NK-92 (cell line): ENCODE results near the gene TACC2.

Experiments
- DNase-seq: peaks from one replicate; lab custom pipeline; 2025; ENCODE audit not compliant: unreplicated experiment; lab: John Stamatoyannopoulos, UW

Gene TACC2

DNA sequence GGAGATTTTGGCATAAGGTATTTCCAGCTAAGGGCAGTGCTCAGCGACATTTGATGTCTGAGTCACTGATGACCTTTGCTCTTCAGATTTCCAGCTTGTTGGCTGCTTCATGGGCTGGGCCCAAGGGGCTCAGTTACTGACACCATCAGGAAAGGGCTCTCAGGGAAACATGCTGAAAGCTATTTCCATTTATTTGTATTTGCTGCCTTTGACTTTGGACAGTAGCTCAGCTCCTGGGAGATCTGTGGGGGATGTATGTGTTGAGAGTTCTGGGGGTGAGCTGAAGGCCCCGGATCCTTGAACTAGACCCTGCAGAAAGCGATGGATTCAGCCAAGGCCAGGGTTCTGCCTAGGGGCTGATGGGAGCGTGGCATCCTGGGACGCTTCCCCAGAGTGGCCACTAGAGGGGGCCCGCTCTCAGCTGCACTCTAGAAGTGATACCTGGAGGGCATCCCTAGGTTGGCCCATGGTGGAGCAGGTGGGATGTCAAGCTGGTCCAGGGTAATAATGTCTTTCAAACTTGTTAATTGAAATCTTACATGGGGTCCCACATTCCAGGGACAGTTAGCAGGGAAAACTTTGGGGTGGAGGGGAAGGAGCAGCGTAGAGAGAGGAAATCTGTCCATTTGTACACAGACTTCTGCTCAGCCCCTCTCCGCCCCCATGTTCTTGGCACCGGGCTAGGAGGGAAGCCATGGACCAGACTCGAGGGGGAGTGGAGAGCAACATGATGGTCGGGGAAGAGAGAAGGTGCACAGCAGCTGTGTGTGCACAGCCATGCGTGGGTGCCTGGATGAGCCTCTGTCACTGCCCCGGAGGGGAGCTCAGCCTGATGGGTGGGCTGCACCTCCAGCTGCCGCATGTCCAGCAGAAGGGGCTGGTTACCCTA is 279.1 kb downstream of the TACC2 start:
- no peak for DNase-seq

- no peak for DNase-seq
Observed at GRCh38 chr10:122269059-122269687, 280.2 kb downstream of the TACC2 start.

- no peak for DNase-seq
Observed at GRCh38 chr10:122271076-122271475, 282.1 kb downstream of the TACC2 start, which contains the start of gene BTBD16. TSS of gene BTBD16 (plus strand) at chr10:122271296. CDS start at chr10:122275082, 3,786 bp downstream.

- DNase-seq = no peak
Observed at GRCh38 chr10:122273966-122274545, 285.1 kb downstream of the TACC2 start.

- no peak for DNase-seq
Observed at GRCh38 chr10:122276611-122277208, 287.7 kb downstream of the TACC2 start.

GRCh38 chr10:122277526-122278136 is 288.7 kb downstream of the TACC2 start:
- no peak for DNase-seq

DNA sequence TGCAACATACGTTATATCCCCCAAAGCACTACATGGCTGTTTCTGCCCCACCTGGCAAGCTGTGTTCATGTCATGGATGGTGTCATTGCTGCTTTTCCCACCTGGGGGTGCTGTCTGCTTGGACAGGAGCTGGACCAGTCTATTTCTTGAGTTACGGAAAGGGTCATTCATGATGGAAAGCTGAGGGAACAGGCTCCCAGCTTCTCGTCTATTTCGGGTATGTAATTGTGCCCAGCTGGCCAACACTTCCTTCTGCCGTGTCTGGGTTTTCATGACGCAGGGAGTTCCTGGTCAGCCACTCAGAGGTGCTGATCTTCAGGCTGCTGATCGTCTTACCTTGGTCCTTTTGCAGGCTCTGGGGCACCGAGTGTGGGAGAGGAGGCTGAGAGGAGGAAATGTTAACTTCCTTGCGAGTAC is 290.8 kb downstream of the TACC2 start:
- no peak for DNase-seq

DNA sequence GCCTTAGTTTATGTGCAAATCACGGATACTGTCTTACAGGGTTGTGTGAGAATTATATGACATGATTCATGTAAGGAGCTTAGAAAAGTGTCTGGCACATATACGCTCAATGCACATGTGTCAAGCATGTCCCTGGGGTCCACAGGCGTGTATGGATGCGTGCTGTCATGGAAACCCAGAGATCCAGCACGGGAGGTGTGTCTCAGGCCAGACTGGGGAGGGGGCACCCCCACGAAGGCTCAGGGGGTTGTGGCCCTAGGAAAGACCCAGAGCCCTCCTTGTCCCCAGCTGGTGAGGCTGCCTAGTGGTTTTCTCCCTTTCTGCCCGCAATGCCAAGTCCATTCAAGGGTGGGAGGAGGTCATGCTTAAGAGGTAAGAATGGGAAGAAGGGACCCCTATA is 291.2 kb downstream of the TACC2 start:
- DNase-seq = no peak

GRCh38 chr10:122281018-122281626 is 292.2 kb downstream of the TACC2 start:
- DNase-seq = no peak

- no peak for DNase-seq
Observed at GRCh38 chr10:122281751-122282150, 292.8 kb downstream of the TACC2 start.

DNA sequence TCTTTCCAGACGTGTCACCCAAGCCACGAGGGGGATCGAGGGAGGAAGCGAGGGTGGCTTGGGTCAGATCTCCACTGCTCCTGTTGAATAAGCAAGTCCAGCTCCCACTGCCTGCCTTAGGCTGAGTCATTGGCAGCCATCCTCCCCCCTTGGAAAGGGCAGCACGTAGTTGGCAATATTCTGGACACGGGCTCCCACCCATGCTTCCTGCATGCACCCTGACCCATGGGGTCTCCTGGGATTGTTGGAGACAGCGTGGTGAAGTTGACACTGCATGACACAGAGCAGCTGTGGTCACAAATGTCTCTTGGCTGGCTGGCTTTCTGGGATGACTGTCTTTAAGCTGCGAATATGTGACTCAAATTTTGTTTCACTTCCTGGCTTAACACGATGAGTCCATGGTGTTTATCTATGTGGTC is 293.3 kb downstream of the TACC2 start:
- DNase-seq = no peak

GRCh38 chr10:122282909-122283308 is 293.9 kb downstream of the TACC2 start:
- DNase-seq = no peak

GRCh38 chr10:122285506-122286444 is 296.8 kb downstream of the TACC2 start:
- DNase-seq = no peak

GRCh38 chr10:122286867-122287266 is 297.9 kb downstream of the TACC2 start:
- DNase-seq = no peak

- DNase-seq = no peak
Observed at GRCh38 chr10:122287570-122287969, 298.6 kb downstream of the TACC2 start.

- DNase-seq = no peak
Observed at GRCh38 chr10:122288262-122288661, 299.3 kb downstream of the TACC2 start.

DNA sequence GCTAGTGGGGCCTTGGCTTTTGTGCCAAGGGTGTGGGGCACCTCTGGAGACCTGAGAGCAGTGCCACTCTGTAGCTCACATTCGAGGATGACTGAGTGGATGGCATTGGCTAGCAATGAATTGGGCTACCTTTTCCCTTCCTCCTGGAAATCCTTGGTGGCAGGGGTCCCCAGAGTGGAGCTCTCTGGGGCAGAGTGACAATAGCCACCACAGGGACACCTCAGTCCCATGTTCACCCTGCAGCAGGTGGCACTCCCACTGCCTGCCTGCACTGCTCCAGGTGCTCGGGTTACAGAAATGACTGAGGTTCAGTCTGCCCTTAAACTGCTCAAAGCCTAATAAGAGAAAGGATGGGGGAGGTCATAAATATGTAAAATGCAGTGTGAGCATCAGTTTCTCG is 300.0 kb downstream of the TACC2 start:
- no peak for DNase-seq

- no peak for DNase-seq
Observed at GRCh38 chr10:122290334-122290733, 301.4 kb downstream of the TACC2 start.

GRCh38 chr10:122290833-122291532 is 302.0 kb downstream of the TACC2 start:
- DNase-seq = no peak
